ENCODE data around the gene UFM1.

DNA sequence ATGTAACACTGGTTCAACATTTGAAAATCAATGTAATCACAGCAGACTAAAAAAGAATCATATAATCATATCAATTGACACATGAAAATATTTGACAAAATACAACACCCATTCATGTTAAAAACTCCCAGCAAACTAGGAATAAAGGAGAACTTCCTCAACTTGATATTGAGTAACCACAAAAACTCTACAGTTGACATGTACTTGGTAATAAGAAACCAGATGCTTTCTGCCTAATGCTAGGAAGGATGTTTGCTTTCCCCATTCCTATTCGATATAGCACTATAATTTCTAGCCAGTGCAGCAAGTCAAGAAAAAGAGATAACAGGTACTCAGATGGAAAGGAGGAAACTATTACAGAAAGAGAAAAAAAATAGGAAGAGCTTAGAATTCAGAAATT lies 26.9 kb downstream of the UFM1 start:
- TF ChIP-seq, protein P1, sequence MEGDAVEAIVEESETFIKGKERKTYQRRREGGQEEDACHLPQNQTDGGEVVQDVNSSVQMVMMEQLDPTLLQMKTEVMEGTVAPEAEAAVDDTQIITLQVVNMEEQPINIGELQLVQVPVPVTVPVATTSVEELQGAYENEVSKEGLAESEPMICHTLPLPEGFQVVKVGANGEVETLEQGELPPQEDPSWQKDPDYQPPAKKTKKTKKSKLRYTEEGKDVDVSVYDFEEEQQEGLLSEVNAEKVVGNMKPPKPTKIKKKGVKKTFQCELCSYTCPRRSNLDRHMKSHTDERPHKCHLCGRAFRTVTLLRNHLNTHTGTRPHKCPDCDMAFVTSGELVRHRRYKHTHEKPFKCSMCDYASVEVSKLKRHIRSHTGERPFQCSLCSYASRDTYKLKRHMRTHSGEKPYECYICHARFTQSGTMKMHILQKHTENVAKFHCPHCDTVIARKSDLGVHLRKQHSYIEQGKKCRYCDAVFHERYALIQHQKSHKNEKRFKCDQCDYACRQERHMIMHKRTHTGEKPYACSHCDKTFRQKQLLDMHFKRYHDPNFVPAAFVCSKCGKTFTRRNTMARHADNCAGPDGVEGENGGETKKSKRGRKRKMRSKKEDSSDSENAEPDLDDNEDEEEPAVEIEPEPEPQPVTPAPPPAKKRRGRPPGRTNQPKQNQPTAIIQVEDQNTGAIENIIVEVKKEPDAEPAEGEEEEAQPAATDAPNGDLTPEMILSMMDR (IDR thresholded peaks at IDR 0.05; ENCODE audit: poor library complexity, severe bottlenecking): no peak
- TF ChIP-seq POLR2AphosphoS5 (IDR thresholded peaks at IDR 0.05): no peak
